ENCODE results near the gene DISP3. TPM values are rescaled to one million over a fixed set of nuclear protein-coding genes. Genes with fewer than 3 reads are reported as not detected.

Gene DISP3
- total and polyA plus RNA-seq, 2 experiments from 2014 or later, result not detected

GRCh38 chr1:11533790-11534787, 55.1 kb downstream of the DISP3 start:
- no peaks in the 10 kb centered on the region for H4K20me1 ChIP-seq (ENCODE audit: insufficient read depth)
- WGBS, 2 experiments (ENCODE audit: low coverage in 1 of 2, low lambda C conversion rate in 2 of 2, missing lambda C conversion rate in 2 of 2), result 49 to 52% methylated on average over 21 of the region's 21 CpGs

GRCh38 chr1:11534846-11535245, 55.9 kb downstream of the DISP3 start:
- no peak overlapping the region for H3K4me2 ChIP-seq (ENCODE audit: unreplicated experiment)

More at GRCh38 chr1:11533790-11534787, 55.1 kb downstream of the DISP3 start:
- no peak overlapping the region for H2AFZ ChIP-seq
- no peaks in the 10 kb centered on the region for H3K36me3 ChIP-seq (ENCODE audit: low read depth)
- H3K27ac ChIP-seq, result no peak overlapping the region
- no peaks in the 10 kb centered on the region for H3K9me2 ChIP-seq (ENCODE audit: insufficient read depth)
- no peak for TF ChIP-seq EZH2 (IDR thresholded peaks at IDR 0.05; ENCODE audit: insufficient read depth, poor library complexity, severe bottlenecking)
- no peaks in the 10 kb centered on the region for H3K27me3 ChIP-seq (replicated peaks; ENCODE audit: insufficient read depth)
- no peak overlapping the region for H3K4me2 ChIP-seq (ENCODE audit: unreplicated experiment)
- in situ Hi-C loops (cut with MboI), result no loop called here
- no peak overlapping the region for H3K4me3 ChIP-seq
- DNase-seq, result no peak
- no peaks in the 10 kb centered on the region for H3F3A ChIP-seq (ENCODE audit: insufficient read depth)
- H3K4me1 ChIP-seq (ENCODE audit: insufficient read depth), result no peaks in the 10 kb centered on the region
- no peak overlapping the region for H3K9ac ChIP-seq
- no peaks in the 10 kb centered on the region for H3K79me2 ChIP-seq (ENCODE audit: insufficient read depth)
- H3K9me3 ChIP-seq (ENCODE audit: low read depth), result no peaks in the 10 kb centered on the region

GRCh38 chr1:11535316-11535715, 56.4 kb downstream of the DISP3 start:
- no peak overlapping the region for H3K9ac ChIP-seq
- H3K9me3 ChIP-seq (ENCODE audit: low read depth), result no peaks in the 10 kb centered on the region
- DNase-seq, result no peak
- H3K9me2 ChIP-seq (ENCODE audit: insufficient read depth), result no peaks in the 10 kb centered on the region
- no peaks in the 10 kb centered on the region for H3K36me3 ChIP-seq (ENCODE audit: low read depth)
- no peak overlapping the region for H3K4me2 ChIP-seq (ENCODE audit: unreplicated experiment)
- H2AFZ ChIP-seq, result no peak overlapping the region
- no peak overlapping the region for H3K27ac ChIP-seq
- 66 to 67% methylated on average over 11 to 12 of the region's 12 CpGs for WGBS, 2 experiments (ENCODE audit: low coverage in 1 of 2, low lambda C conversion rate in 2 of 2, missing lambda C conversion rate in 2 of 2)
- in situ Hi-C loops (cut with MboI), result no loop called here
- TF ChIP-seq EZH2 (IDR thresholded peaks at IDR 0.05; ENCODE audit: insufficient read depth, poor library complexity, severe bottlenecking) (no peak), EZH2phosphoT487 (IDR thresholded peaks at IDR 0.05; ENCODE audit: insufficient read depth, low read depth) (no peak)
- H4K20me1 ChIP-seq (ENCODE audit: insufficient read depth), result no peaks in the 10 kb centered on the region
- H3K79me2 ChIP-seq (ENCODE audit: insufficient read depth), result no peaks in the 10 kb centered on the region
- H3K27me3 ChIP-seq (replicated peaks; ENCODE audit: insufficient read depth), result no peaks in the 10 kb centered on the region
- H3F3A ChIP-seq (ENCODE audit: insufficient read depth), result no peaks in the 10 kb centered on the region
- H3K4me1 ChIP-seq (ENCODE audit: insufficient read depth), result no peaks in the 10 kb centered on the region
- no peak overlapping the region for H3K4me3 ChIP-seq

More at GRCh38 chr1:11534846-11535245, 55.9 kb downstream of the DISP3 start:
- Histone ChIP-seq H3K9me3 (ENCODE audit: low read depth) (no peaks in the 10 kb centered on the region), H3K27me3 (replicated peaks; ENCODE audit: insufficient read depth) (no peaks in the 10 kb centered on the region), H3F3A (ENCODE audit: insufficient read depth) (no peaks in the 10 kb centered on the region), H3K36me3 (ENCODE audit: low read depth) (no peaks in the 10 kb centered on the region), H4K20me1 (ENCODE audit: insufficient read depth) (no peaks in the 10 kb centered on the region), H3K9me2 (ENCODE audit: insufficient read depth) (no peaks in the 10 kb centered on the region), H3K4me3 (no peak overlapping the region), H2AFZ (no peak overlapping the region), H3K27ac (no peak overlapping the region), H3K79me2 (ENCODE audit: insufficient read depth) (no peaks in the 10 kb centered on the region), H3K9ac (no peak overlapping the region), H3K4me1 (ENCODE audit: insufficient read depth) (no peaks in the 10 kb centered on the region)
- in situ Hi-C loops (cut with MboI), result no loop called here
- no peak for DNase-seq
- 61% methylated on average over 16 to 17 of the region's 17 CpGs for WGBS, 2 experiments (ENCODE audit: low coverage in 1 of 2, low lambda C conversion rate in 2 of 2, missing lambda C conversion rate in 2 of 2)
- TF ChIP-seq EZH2 (IDR thresholded peaks at IDR 0.05; ENCODE audit: insufficient read depth, poor library complexity, severe bottlenecking), result no peak
- no peak for TF ChIP-seq EZH2phosphoT487 (IDR thresholded peaks at IDR 0.05; ENCODE audit: insufficient read depth, low read depth)

- TF ChIP-seq EZH2 (IDR thresholded peaks at IDR 0.05; ENCODE audit: insufficient read depth, poor library complexity, severe bottlenecking) (no peak), EZH2phosphoT487 (IDR thresholded peaks at IDR 0.05; ENCODE audit: insufficient read depth, low read depth) (no peak)
These were observed 57.0 kb downstream of the DISP3 start for GRCh38 chr1:11535761-11536572.

More at GRCh38 chr1:11535761-11536572, 57.0 kb downstream of the DISP3 start:
- Histone ChIP-seq H2AFZ (no peak overlapping the region), H3K9ac (no peak overlapping the region), H3K4me1 (ENCODE audit: insufficient read depth) (no peaks in the 10 kb centered on the region), H3K4me3 (no peak overlapping the region), H3K79me2 (ENCODE audit: insufficient read depth) (no peaks in the 10 kb centered on the region), H3F3A (ENCODE audit: insufficient read depth) (no peaks in the 10 kb centered on the region), H4K20me1 (ENCODE audit: insufficient read depth) (no peaks in the 10 kb centered on the region), H3K4me2 (ENCODE audit: unreplicated experiment) (no peak overlapping the region), H3K9me3 (ENCODE audit: low read depth) (no peaks in the 10 kb centered on the region), H3K27me3 (replicated peaks; ENCODE audit: insufficient read depth) (no peaks in the 10 kb centered on the region), H3K27ac (no peak overlapping the region), H3K36me3 (ENCODE audit: low read depth) (no peaks in the 10 kb centered on the region), H3K9me2 (ENCODE audit: insufficient read depth) (no peaks in the 10 kb centered on the region)
- in situ Hi-C loops (cut with MboI), result no loop called here
- peak; percentile 30 for DNase-seq
- 82 to 85% methylated on average over 31 to 33 of the region's 33 CpGs for WGBS, 2 experiments (ENCODE audit: low coverage in 1 of 2, low lambda C conversion rate in 2 of 2, missing lambda C conversion rate in 2 of 2)

Measured in GM23248 (cell line).